Vagina (tissue), 2 donors: Measurements from ENCODE around the gene EIF2B2.

Experiments used
- POLR2A ChIP-seq, 2 donors: fragments of 450-650 bp; IDR thresholded peaks; one replicate each; pipeline ENCODE4 v1.6.1; 2017; ENCODE audit warnings: antibody characterized with exemption in 2 of 2, mild to moderate bottlenecking in 2 of 2, moderate library complexity in 2 of 2
- TF ChIP-seq, protein P1 (sequence below), 3 experiments: fragments of 450-650 bp in 2 of 3; fragments of 200-600 bp in 1 of 3; sonication (generic) in 1 of 3; IDR thresholded peaks; one replicate each; pipeline ENCODE4 v1.5.1; 2017 to 2019; ENCODE audit warnings: antibody characterized with exemption in 3 of 3, mild to moderate bottlenecking in 2 of 3, moderate library complexity in 2 of 3

DNA sequence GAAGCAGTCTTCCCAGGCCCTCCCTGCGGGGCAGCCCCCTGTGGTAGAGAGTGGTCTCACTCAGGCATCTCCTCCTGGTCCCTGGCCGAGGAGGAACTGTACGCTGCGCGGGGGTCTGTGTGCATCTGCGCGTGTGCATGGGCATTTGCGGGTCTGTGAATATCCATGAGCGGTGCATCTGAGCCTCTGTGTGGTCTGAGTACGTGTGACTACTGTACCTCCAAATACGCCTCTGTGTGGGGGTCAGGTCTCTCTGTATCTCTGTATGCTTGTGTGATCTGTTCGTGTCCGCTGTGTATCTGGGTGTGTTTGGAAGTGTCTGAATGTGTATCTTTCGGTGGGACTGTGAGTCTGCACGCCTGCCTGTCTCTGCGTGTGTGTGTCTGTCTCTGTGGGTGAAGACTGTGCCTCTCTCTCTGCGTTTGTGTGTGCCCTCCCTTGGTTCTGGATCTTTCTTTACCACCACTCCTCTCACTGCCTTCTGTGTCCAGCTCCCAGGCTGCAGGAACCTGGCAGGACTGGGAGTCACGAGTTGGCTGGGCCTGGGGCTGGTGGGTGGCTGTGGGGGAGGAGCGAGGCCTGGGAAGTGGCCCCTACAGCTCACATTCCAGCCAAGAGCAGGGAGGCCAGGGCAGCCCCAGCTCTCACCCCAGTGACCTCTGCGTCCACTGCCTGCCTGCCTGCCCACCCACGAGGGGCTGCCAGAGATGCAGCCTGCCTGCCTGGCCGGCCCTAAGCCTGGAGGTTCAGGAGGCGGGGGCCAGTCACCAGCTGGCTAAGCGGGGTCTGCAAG is 46.2 kb upstream of the EIF2B2 start:
- TF ChIP-seq, protein P1, sequence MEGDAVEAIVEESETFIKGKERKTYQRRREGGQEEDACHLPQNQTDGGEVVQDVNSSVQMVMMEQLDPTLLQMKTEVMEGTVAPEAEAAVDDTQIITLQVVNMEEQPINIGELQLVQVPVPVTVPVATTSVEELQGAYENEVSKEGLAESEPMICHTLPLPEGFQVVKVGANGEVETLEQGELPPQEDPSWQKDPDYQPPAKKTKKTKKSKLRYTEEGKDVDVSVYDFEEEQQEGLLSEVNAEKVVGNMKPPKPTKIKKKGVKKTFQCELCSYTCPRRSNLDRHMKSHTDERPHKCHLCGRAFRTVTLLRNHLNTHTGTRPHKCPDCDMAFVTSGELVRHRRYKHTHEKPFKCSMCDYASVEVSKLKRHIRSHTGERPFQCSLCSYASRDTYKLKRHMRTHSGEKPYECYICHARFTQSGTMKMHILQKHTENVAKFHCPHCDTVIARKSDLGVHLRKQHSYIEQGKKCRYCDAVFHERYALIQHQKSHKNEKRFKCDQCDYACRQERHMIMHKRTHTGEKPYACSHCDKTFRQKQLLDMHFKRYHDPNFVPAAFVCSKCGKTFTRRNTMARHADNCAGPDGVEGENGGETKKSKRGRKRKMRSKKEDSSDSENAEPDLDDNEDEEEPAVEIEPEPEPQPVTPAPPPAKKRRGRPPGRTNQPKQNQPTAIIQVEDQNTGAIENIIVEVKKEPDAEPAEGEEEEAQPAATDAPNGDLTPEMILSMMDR (IDR thresholded peaks at IDR 0.05) = no peak
- no peak for TF ChIP-seq POLR2A (IDR thresholded peaks at IDR 0.05)
